ENCODE results near the gene POP7. TPM values are rescaled to one million over a fixed set of nuclear protein-coding genes. Genes with fewer than 3 reads are reported as not detected.

Gene POP7
- total RNA-seq, 6 experiments from 2014 or later, result 13.0 to 52.2 (median 29.2) TPM

DNA sequence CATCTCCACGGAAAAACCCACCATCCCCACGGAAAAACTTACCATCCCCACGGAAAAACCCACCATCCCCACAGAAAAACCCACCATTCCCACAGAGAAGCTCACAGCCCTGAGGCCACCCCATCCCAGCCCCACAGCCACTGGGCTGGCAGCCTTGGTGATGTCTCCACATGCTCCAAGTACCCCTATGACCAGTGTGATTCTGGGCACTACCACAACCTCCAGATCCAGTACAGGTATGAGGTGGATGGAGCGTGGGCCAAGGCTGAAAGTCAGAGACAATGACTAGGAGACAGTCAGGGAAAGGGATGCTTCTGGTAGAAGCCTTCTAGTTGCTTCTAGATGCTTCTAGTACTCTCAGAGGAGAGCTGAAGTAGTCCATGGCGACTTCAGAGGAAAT lies 47.1 kb downstream of the POP7 start:
- ATAC-seq, result no peak
- DNase-seq, result no peak
- 87% methylated on average over 4 of the region's 5 CpGs for WGBS (ENCODE audit: insufficient coverage, low coverage, low lambda C conversion rate, missing lambda C conversion rate)

GRCh38 chr7:100753750-100754149 lies 47.8 kb downstream of the POP7 start:
- Histone ChIP-seq H3K4me3 (no peak overlapping the region), H3K36me3 (no peaks in the 10 kb centered on the region), H3K27ac (no peak overlapping the region), H3K9me3 (no peaks in the 10 kb centered on the region), H3K27me3 (no peaks in the 10 kb centered on the region), H3K4me1 (no peaks in the 10 kb centered on the region)
- ATAC-seq (no peak), DNase-seq (no peak)
- no peak for TF ChIP-seq CTCF (IDR thresholded peaks at IDR 0.05)
- no peak for TF ChIP-seq POLR2A (IDR thresholded peaks at IDR 0.05)
- intact Hi-C loops (cut with DNase I), result no loop called here
- 100% methylated on average over 1 of the region's 3 CpGs for WGBS (ENCODE audit: insufficient coverage, low coverage, low lambda C conversion rate, missing lambda C conversion rate)

More for the DNA sequence above, 47.1 kb downstream of the POP7 start:
- Histone ChIP-seq H3K4me1 (no peaks in the 10 kb centered on the region), H3K27me3 (no peaks in the 10 kb centered on the region), H3K4me3 (no peak overlapping the region), H3K9me3 (no peaks in the 10 kb centered on the region), H3K27ac (no peak overlapping the region), H3K36me3 (no peaks in the 10 kb centered on the region)
- intact Hi-C loops (cut with DNase I), result no loop called here
- TF ChIP-seq CTCF (IDR thresholded peaks at IDR 0.05), result no peak
- TF ChIP-seq POLR2A (IDR thresholded peaks at IDR 0.05), result no peak

Other genes with a start within 250 kb of the POP7 start
- gene SPACDR, start 241.9 kb upstream of the POP7 start, total RNA-seq, result not detected
- gene TSC22D4, start 226.9 kb upstream of the POP7 start, total RNA-seq, result 10 to 100 TPM; 12.5 to 20.5 (median 17.0) TPM
- gene NYAP1, start 222.2 kb upstream of the POP7 start, total RNA-seq, result under 1 TPM; 0.06 to 0.74 (median 0.32) TPM
- gene AGFG2, start 166.9 kb upstream of the POP7 start, total RNA-seq, result 10 to 100 TPM; 52.9 to 86.3 (median 69.8) TPM
- 1 to 10 TPM in 3 of 6 experiments, under 1 TPM in 1, not detected in 2; 0.53 to 4.5 (median 2.2) TPM for gene SAP25, start 132.2 kb upstream of the POP7 start, total RNA-seq
- gene LRCH4, start 120.0 kb upstream of the POP7 start, total RNA-seq, result 10 to 100 TPM; 19.5 to 39.1 (median 24.7) TPM
- 1 to 10 TPM in 1 of 6 experiments, under 1 TPM in 5; 0.25 to 1.0 (median 0.45) TPM for gene FBXO24, start 119.8 kb upstream of the POP7 start, total RNA-seq
- 10 to 100 TPM; 10.9 to 48.5 (median 23.6) TPM for gene PCOLCE, start 103.8 kb upstream of the POP7 start, total RNA-seq
- gene MOSPD3, start 93.6 kb upstream of the POP7 start, total RNA-seq, result 10 to 100 TPM in 5 of 6 experiments, 1 to 10 TPM in 1; 8.6 to 19.3 (median 13.9) TPM
- 100 to 1,000 TPM; 413 to 669 (median 501) TPM for gene TFR2, start 64.6 kb upstream of the POP7 start, total RNA-seq
- gene ACTL6B, start 49.7 kb upstream of the POP7 start, total RNA-seq, result not detected
- gene GNB2, start 32.4 kb upstream of the POP7 start, total RNA-seq, result 100 to 1,000 TPM in 3 of 6 experiments, 10 to 100 TPM in 3; 75.6 to 133 (median 106) TPM
- 10 to 100 TPM in 4 of 6 experiments, 1 to 10 TPM in 2; 6.6 to 25.1 (median 15.5) TPM for gene GIGYF1, start 11.9 kb upstream of the POP7 start, total RNA-seq
- 10 to 100 TPM in 3 of 6 experiments, 1 to 10 TPM in 1, under 1 TPM in 2; 0.20 to 84.5 (median 12.7) TPM for gene EPO, start 14.3 kb downstream of the POP7 start, total RNA-seq
- gene ZAN, start 27.5 kb downstream of the POP7 start, total RNA-seq, result under 1 TPM in 2 of 6 experiments, not detected in 4; 0.02 to 0.31 TPM
- gene EPHB4, start 121.4 kb downstream of the POP7 start, total RNA-seq, result 10 to 100 TPM; 23.9 to 43.7 (median 36.8) TPM
- gene SLC12A9, start 146.6 kb downstream of the POP7 start, total RNA-seq, result 10 to 100 TPM in 2 of 6 experiments, 1 to 10 TPM in 4; 7.1 to 10.6 (median 9.2) TPM
- 10 to 100 TPM; 21.4 to 58.6 (median 43.2) TPM for gene TRIP6, start 161.3 kb downstream of the POP7 start, total RNA-seq
- 10 to 100 TPM; 22.4 to 65.7 (median 49.1) TPM for gene SRRT, start 169.0 kb downstream of the POP7 start, total RNA-seq
- 1 to 10 TPM; 1.0 to 3.4 (median 2.1) TPM for gene UFSP1, start 183.6 kb downstream of the POP7 start, total RNA-seq
- 1 to 10 TPM in 5 of 6 experiments, under 1 TPM in 1; 0.59 to 6.0 (median 3.0) TPM for gene ACHE, start 189.8 kb downstream of the POP7 start, total RNA-seq
- gene MUC3A, start 243.4 kb downstream of the POP7 start, total RNA-seq, result 10 to 100 TPM in 3 of 6 experiments, 1 to 10 TPM in 3; 3.2 to 12.8 (median 8.9) TPM

Data from right lobe of liver (tissue), 6 donors.